Colonic mucosa (tissue), 4 donors: ENCODE data around the gene POU2F1. TPM values are rescaled to one million over a fixed set of nuclear protein-coding genes. Genes with fewer than 3 reads are reported as not detected.
A peak's percentile ranks its signal among the peaks of the same experiment; 100 is the strongest.
"Not testable (repeated sequence)": the region's sequence is repeated elsewhere in the genome, so short reads cannot be mapped to it uniquely, and the experiment has no call there.

Source experiments
- DNase-seq: peaks from one replicate; pipeline ENCODE4 v3.0.0-alpha.2; 2020
- H3K27ac ChIP-seq: fragments of 200-600 bp; one replicate; pipeline ENCODE4 v1.8.0; 2021
- H3K27me3 ChIP-seq: fragments of 200-600 bp; one replicate; pipeline ENCODE4 v1.8.0; 2021
- H3K36me3 ChIP-seq: fragments of 200-600 bp; one replicate; pipeline ENCODE4 v1.8.0; 2021
- H3K4me1 ChIP-seq: fragments of 200-600 bp; one replicate; pipeline ENCODE4 v1.8.0; 2021; ENCODE audit warnings: mild to moderate bottlenecking
- H3K4me3 ChIP-seq: fragments of 200-600 bp; one replicate; pipeline ENCODE4 v1.8.0; 2021
- H3K9ac ChIP-seq, 2 donors: one replicate each; pipeline ENCODE4 v1.7.0; 2013; ENCODE audit warnings: control low read depth in 2 of 2, low read depth in 2 of 2, low read length in 2 of 2
- H3K9me3 ChIP-seq: fragments of 200-600 bp; one replicate; pipeline ENCODE4 v1.8.0; 2021
- CTCF ChIP-seq: fragments of 200-600 bp; IDR thresholded peaks from one replicate; pipeline ENCODE4 v1.8.0; 2022; ENCODE audit warnings: antibody characterized with exemption, mild to moderate bottlenecking
- intact Hi-C: fragments of 100-400 bp; cut with DNase I; formaldehyde crosslinking; loops from one replicate; pipeline ENCODE4 v1.14.1; 2022
- total RNA-seq, 2 donors: library from RNA; stranded (reverse); fragmentation: NEBNext Ultra II Directional in 1 of 2; extraction: Animal tissue kit (Norgen Biotek cat#: 25700) in 1 of 2; gene quantifications; one replicate each; pipeline ENCODE4 v1.2.1, GENCODE V29; 2021
- donor health status: healthy.
- donor health status: DM: no; HTN: no; CAD: no.
- donor health status: DM: no; HTN: no; CAD: no.

Gene POU2F1
- total RNA-seq, 2 donors from 2014 or later: 16.4 to 24.4 TPM

- DNase-seq: peak; percentile 61
- Histone ChIP-seq H3K27me3 (no peaks in the 10 kb centered on the region), H3K9me3 (no peaks in the 10 kb centered on the region), H3K4me1 (no peaks in the 10 kb centered on the region), H3K4me3 (peak overlapping the region; percentile 68), H3K27ac (peak overlapping the region; percentile 98), H3K9ac (peak overlapping the region; percentile 84 to 91), H3K36me3 (no peaks in the 10 kb centered on the region)
- intact Hi-C loops: no loop called here
- no peak for TF ChIP-seq CTCF
Observed at GRCh38 chr1:167221126-167221737, 546 bp downstream of the POU2F1 start.

DNA sequence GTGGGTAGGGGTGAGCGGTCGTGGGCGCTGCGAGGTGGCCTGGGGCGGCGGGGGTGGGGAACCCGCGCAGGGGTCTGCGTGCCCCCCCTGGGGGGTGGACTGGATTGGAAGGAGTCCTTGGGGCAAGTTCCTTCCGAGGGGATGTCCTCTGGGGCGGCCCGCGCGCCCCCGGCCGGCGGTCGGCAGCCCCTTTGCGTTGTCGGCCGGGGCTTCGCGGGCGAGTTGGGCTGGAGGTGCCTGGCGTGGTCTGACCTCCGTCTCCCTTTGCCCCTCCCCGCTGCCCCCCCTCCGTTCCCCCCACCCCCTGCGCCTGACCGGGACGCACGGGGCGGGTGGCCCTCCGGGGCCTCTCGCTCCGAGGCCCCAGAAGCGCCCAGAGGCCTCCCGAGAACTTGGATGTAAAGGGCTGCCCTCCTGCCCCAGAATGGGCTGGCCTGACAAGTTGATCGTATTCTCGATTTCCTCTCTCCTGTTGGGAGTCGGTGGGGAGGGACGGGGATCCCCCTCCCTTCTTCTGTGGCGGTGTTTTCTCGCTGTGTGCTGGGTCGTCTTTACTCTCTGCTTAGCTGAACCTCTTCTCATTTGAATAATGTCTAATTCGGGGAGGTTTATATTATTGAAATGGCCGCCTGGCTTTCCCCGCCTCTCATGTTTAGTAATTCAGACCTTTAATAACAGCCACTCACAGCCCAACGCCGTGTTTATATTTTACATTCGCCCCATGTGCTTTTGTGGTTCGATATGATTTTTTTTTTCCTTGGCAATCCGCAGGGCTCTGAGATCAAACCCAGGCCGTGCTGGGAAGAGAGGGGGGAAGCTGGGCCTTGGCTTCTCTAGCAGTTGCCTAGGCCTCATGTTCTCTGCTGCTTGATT lies 1.3 kb downstream of the POU2F1 start:
- no peaks in the 10 kb centered on the region for H3K4me1 ChIP-seq

GRCh38 chr1:167223144-167224103 lies 2.7 kb downstream of the POU2F1 start:
- H3K27me3 ChIP-seq: no peaks in the 10 kb centered on the region
- H3K4me3 ChIP-seq: no peak overlapping the region
- no peaks in the 10 kb centered on the region for H3K36me3 ChIP-seq
- intact Hi-C loops: no loop called here
- no peaks in the 10 kb centered on the region for H3K9me3 ChIP-seq
- H3K27ac ChIP-seq: peak overlapping the region; percentile 98
- no peaks in the 10 kb centered on the region for H3K4me1 ChIP-seq
- H3K9ac ChIP-seq: peak overlapping the region; percentile 24 to 84
- no peak for DNase-seq
- TF ChIP-seq CTCF: no peak

More for the DNA sequence above, 1.3 kb downstream of the POU2F1 start:
- Histone ChIP-seq H3K27ac (peak overlapping the region; percentile 98), H3K4me3 (peak overlapping the region; percentile 68), H3K27me3 (no peaks in the 10 kb centered on the region), H3K36me3 (no peaks in the 10 kb centered on the region), H3K9me3 (no peaks in the 10 kb centered on the region), H3K9ac (peak overlapping the region; percentile 84 to 91)
- TF ChIP-seq CTCF: no peak
- intact Hi-C loops: no loop called here
- peak; percentile 84 for DNase-seq

GRCh38 chr1:167224734-167225235 lies 4.1 kb downstream of the POU2F1 start:
- H3K27me3 ChIP-seq, H3K9ac ChIP-seq, H3K36me3 ChIP-seq, H3K27ac ChIP-seq, DNase-seq, H3K4me1 ChIP-seq, H3K9me3 ChIP-seq, intact Hi-C loops, H3K4me3 ChIP-seq: not testable (repeated sequence)

DNA sequence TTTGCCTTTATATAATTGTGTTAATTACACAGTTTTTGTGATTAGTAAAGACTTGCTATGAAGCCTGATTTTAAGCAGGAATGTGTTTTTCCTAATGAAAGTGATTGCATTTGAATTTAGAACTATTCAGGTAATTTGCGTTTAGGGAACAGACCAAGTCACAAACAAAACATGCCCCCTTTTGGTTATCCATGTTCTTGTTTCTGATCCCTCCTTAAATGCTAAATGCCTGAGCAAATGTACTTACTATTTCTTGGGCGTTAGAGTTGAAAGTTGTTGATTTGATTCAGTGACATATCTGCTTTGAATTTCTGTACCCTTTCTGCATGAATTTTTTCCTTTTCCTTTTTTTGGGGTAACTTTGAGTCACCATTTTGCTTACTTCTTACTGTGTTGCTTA lies 5.2 kb downstream of the POU2F1 start:
- Histone ChIP-seq H3K9me3 (no peaks in the 10 kb centered on the region), H3K4me1 (no peaks in the 10 kb centered on the region), H3K4me3 (no peak overlapping the region), H3K36me3 (no peaks in the 10 kb centered on the region), H3K27ac (no peak overlapping the region), H3K27me3 (no peaks in the 10 kb centered on the region), H3K9ac (no peak overlapping the region)
- no peak for TF ChIP-seq CTCF
- intact Hi-C loops: no loop called here
- no peak for DNase-seq
